ENCODE results near the gene MESP1.
"Not testable (repeated sequence)": the region's sequence is repeated elsewhere in the genome, so short reads cannot be mapped to it uniquely, and the experiment has no call there.

Gene MESP1

DNA sequence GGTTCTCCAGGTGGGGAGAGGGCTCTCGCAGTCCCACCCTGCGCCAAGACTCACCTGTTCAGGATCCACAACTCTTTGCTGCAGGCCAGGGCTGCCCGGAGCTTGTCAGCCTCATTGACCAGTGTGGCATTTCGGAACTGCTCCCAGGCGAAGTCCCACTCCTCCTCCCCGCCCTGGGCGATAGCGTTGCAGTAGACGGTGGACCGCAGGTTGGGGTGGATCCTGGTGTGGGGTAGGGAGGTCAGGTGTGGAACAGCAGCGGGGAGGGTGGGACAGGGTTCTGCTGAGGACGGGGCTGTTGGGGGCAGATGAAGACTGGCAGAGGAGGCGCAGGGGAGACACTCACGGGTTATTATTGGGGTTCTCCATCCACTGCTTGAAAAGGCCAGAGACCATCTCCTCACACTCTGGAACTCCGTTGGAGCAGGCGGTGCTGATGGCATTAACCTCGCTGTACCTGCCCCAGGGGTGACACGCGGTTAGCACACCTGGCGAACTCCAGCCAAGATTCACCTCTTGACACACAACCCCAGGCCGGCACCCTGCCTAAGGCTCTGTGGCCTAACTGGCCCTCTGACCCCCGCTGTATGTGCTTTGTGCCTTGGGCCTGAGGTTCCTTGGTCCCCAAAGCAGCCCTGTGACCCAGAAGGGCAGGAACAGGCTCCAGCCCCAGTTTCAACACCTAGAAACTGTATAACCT is 41.2 kb upstream of the MESP1 start:
- Histone ChIP-seq H3K9ac (ENCODE audit: low read depth, low read length) (no peak overlapping the region), H3K27me3 (ENCODE audit: insufficient read depth, low read length, poor library complexity) (no peaks in the 10 kb centered on the region), H3K36me3 (ENCODE audit: insufficient read depth, low read length) (no peaks in the 10 kb centered on the region), H3K27ac (ENCODE audit: low read length) (no peak overlapping the region), H4K20me1 (ENCODE audit: insufficient read depth, low read length) (no peaks in the 10 kb centered on the region), H3K9me3 (ENCODE audit: insufficient read depth, low read length, severe bottlenecking) (no peaks in the 10 kb centered on the region), H3K4me1 (ENCODE audit: insufficient read depth, low read length) (no peaks in the 10 kb centered on the region), H2AFZ (ENCODE audit: low read depth, low read length) (no peak overlapping the region), H3K4me3 (ENCODE audit: low read depth in 1 of 2, low read length in 2 of 2) (no peak overlapping the region), H3K4me2 (ENCODE audit: insufficient read depth, low read length) (no peak overlapping the region), H3K79me2 (ENCODE audit: insufficient read depth, low read length) (no peaks in the 10 kb centered on the region)
- ATAC-seq (ENCODE audit: insufficient read depth, low read depth) (no peak), DNase-seq (no peak)
- TF ChIP-seq, protein P1, sequence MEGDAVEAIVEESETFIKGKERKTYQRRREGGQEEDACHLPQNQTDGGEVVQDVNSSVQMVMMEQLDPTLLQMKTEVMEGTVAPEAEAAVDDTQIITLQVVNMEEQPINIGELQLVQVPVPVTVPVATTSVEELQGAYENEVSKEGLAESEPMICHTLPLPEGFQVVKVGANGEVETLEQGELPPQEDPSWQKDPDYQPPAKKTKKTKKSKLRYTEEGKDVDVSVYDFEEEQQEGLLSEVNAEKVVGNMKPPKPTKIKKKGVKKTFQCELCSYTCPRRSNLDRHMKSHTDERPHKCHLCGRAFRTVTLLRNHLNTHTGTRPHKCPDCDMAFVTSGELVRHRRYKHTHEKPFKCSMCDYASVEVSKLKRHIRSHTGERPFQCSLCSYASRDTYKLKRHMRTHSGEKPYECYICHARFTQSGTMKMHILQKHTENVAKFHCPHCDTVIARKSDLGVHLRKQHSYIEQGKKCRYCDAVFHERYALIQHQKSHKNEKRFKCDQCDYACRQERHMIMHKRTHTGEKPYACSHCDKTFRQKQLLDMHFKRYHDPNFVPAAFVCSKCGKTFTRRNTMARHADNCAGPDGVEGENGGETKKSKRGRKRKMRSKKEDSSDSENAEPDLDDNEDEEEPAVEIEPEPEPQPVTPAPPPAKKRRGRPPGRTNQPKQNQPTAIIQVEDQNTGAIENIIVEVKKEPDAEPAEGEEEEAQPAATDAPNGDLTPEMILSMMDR (IDR thresholded peaks at IDR 0.05; ENCODE audit: borderline replicate concordance, extremely low read depth, low read length, poor library complexity, severe bottlenecking), result no peak
- TF ChIP-seq EZH2 (IDR thresholded peaks at IDR 0.05; ENCODE audit: borderline replicate concordance, low read depth, low read length, severe bottlenecking), result no peak

DNA sequence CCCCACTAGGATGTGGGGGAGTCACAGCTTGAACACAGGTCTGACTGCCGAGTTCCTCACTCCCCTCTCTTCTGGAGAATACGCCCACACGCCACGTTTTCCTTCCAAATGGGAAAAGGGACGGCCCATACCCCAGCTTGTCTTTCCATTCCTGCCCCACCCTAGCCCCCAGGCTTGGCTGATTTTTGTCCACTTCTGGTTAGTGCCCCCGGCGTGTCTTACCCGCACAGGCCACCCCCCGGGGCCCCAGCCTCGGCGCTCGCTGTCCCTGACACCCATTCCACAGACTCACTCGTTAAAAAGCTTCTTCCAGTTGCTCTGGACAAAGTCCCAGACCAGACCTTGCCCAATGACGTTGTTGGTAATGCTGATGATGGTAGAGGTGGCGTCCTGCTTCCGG is 39.6 kb upstream of the MESP1 start:
- Histone ChIP-seq H3K79me2 (ENCODE audit: insufficient read depth, low read length) (no peaks in the 10 kb centered on the region), H4K20me1 (ENCODE audit: insufficient read depth, low read length) (no peaks in the 10 kb centered on the region), H3K4me2 (ENCODE audit: insufficient read depth, low read length) (no peak overlapping the region), H3K36me3 (ENCODE audit: insufficient read depth, low read length) (no peaks in the 10 kb centered on the region), H3K4me3 (ENCODE audit: low read depth in 1 of 2, low read length in 2 of 2) (no peak overlapping the region), H3K9me3 (ENCODE audit: insufficient read depth, low read length, severe bottlenecking) (no peaks in the 10 kb centered on the region), H3K4me1 (ENCODE audit: insufficient read depth, low read length) (no peaks in the 10 kb centered on the region), H3K27ac (ENCODE audit: low read length) (no peak overlapping the region), H3K27me3 (ENCODE audit: insufficient read depth, low read length, poor library complexity) (no peaks in the 10 kb centered on the region), H2AFZ (ENCODE audit: low read depth, low read length) (no peak overlapping the region), H3K9ac (ENCODE audit: low read depth, low read length) (no peak overlapping the region)
- ATAC-seq (ENCODE audit: insufficient read depth, low read depth) (no peak), DNase-seq (no peak)
- TF ChIP-seq, protein P1 (IDR thresholded peaks at IDR 0.05; ENCODE audit: borderline replicate concordance, extremely low read depth, low read length, poor library complexity, severe bottlenecking), result no peak
- TF ChIP-seq EZH2 (IDR thresholded peaks at IDR 0.05; ENCODE audit: borderline replicate concordance, low read depth, low read length, severe bottlenecking), result no peak

DNA sequence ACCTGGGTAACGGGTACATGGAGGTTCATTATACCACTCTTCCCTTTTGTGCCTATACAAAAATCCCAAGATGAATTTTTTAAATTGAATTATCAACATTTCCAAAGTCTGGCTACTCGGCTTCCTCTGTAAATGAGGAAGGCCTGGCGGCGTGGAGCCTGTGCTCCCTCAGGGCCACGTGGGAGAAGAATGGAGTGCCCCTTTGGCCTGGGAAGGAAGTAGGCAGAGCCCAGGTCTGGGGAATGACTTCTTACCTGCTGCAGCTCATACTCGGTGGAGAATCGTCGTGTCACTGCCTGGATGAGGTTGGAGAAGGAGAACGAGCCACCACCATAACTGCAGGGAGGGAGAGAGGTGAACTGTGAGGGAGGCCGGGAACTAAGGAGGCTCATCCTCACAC is 39.2 kb upstream of the MESP1 start:
- H3K27me3 ChIP-seq (ENCODE audit: insufficient read depth, low read length, poor library complexity), result no peaks in the 10 kb centered on the region
- H2AFZ ChIP-seq (ENCODE audit: low read depth, low read length), result no peak overlapping the region
- H3K79me2 ChIP-seq (ENCODE audit: insufficient read depth, low read length), result no peaks in the 10 kb centered on the region
- DNase-seq, result no peak
- no peak for TF ChIP-seq EZH2 (IDR thresholded peaks at IDR 0.05; ENCODE audit: borderline replicate concordance, low read depth, low read length, severe bottlenecking)
- TF ChIP-seq, protein P1 (IDR thresholded peaks at IDR 0.05; ENCODE audit: borderline replicate concordance, extremely low read depth, low read length, poor library complexity, severe bottlenecking), result no peak
- H3K27ac ChIP-seq (ENCODE audit: low read length), result no peak overlapping the region
- no peak for ATAC-seq (ENCODE audit: insufficient read depth, low read depth)
- no peak overlapping the region for H3K4me2 ChIP-seq (ENCODE audit: insufficient read depth, low read length)
- no peak overlapping the region for H3K4me3 ChIP-seq (ENCODE audit: low read depth in 1 of 2, low read length in 2 of 2)
- H3K36me3 ChIP-seq (ENCODE audit: insufficient read depth, low read length), result no peaks in the 10 kb centered on the region
- no peaks in the 10 kb centered on the region for H3K9me3 ChIP-seq (ENCODE audit: insufficient read depth, low read length, severe bottlenecking)
- H3K9ac ChIP-seq (ENCODE audit: low read depth, low read length), result no peak overlapping the region
- no peaks in the 10 kb centered on the region for H4K20me1 ChIP-seq (ENCODE audit: insufficient read depth, low read length)
- H3K4me1 ChIP-seq (ENCODE audit: insufficient read depth, low read length), result no peaks in the 10 kb centered on the region

DNA sequence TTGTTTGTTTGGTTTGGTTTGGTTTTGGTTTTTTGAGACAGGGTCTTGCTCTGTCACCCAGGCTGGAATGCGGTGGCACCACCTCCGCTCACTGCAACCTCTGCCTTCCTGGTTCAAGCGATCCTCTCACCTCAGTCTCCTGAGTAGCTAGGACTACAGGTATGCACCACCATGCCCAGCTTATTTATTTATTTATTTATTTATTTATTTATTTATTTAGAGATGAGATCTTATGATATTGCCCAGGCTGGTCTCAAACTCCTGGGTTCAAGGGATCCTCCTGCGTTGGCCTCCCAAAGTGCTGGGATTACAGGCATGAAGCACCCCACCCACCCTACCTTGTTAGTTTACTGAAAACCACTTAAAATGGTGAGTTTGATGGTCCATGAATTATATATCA is 37.5 kb upstream of the MESP1 start:
- not testable (repeated sequence) for H2AFZ ChIP-seq (ENCODE audit: low read depth, low read length); H3K79me2 ChIP-seq (ENCODE audit: insufficient read depth, low read length); H3K4me1 ChIP-seq (ENCODE audit: insufficient read depth, low read length); DNase-seq; H3K4me3 ChIP-seq (ENCODE audit: low read depth in 1 of 2, low read length in 2 of 2); H3K9ac ChIP-seq (ENCODE audit: low read depth, low read length); H3K4me2 ChIP-seq (ENCODE audit: insufficient read depth, low read length); ATAC-seq (ENCODE audit: insufficient read depth, low read depth); H3K27ac ChIP-seq (ENCODE audit: low read length); H3K9me3 ChIP-seq (ENCODE audit: insufficient read depth, low read length, severe bottlenecking); H3K36me3 ChIP-seq (ENCODE audit: insufficient read depth, low read length); H4K20me1 ChIP-seq (ENCODE audit: insufficient read depth, low read length); H3K27me3 ChIP-seq (ENCODE audit: insufficient read depth, low read length, poor library complexity)
